Right ventricle myocardium inferior (tissue), 1 donor: Measurements from ENCODE around the gene GPR158. TPM values are rescaled to one million over a fixed set of nuclear protein-coding genes. Genes with fewer than 3 reads are reported as not detected.

Experiments
- ATAC-seq: fragments of 200-7000 bp; cut with Tn5 transposase; one replicate; pipeline ENCODE4 v1.9.1; 2020; ENCODE audit warnings: mild to moderate bottlenecking, moderate library complexity
- DNase-seq: peaks from one replicate; pipeline ENCODE4 v3.0.0; 2021; ENCODE audit errors: missing footprints
- intact Hi-C: fragments of 100-400 bp; cut with DNase I; formaldehyde crosslinking; loops from one replicate; pipeline ENCODE4 v1.11.0; 2022
- total RNA-seq: library from RNA; stranded (reverse); fragmentation: NEBNext Ultra II Directional; extraction: Animal tissue kit (Norgen Biotek cat#: 25700); gene quantifications from one replicate; pipeline ENCODE4 v1.2.1, GENCODE V29; 2021
- donor health status: DM: no; HTN: yes; CAD: no; lungs with severe emphysema.

Gene GPR158
- total RNA-seq, 1 donor from 2014 or later: not detected

DNA sequence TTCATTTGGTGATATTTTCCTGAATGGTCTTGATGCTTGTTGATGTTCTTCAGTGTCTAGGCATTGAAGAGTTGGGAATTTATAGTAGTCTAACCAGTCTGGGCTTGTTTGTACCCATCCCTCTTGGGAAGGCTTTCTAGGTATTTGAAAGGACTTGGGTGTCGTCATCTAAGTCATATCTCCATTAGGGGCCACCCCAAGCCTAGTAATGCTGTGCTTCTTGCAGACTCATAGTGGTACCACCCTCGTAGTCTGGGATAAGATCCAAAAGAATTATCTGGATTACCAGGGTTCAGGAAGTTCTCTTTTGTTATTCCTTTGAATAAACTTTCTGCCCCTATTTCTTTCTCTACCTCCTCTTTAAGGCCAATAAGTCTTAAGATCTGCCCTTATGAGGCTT is 439.9 kb downstream of the GPR158 start:
- intact Hi-C loops: no loop called here
- no peak for DNase-seq
- no peak for ATAC-seq

DNA sequence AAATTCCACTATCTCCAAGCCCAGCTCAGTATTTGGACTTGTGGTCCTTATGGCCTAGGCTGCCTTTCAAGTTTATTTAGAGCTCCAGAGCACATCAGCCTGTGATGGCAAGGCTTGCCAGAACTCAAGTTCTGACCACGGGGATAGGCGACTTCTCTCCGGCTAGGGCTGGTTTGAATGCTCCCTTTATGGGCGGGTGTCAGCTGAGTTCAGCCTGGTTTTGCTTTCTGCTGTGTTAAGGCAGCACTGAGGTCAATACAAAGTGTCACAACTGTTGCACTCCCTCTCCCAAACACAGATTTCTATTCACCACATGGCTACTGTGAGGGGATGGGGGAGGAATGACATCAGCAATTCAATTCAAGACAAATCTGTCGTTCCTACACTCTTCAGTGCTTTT is 441.1 kb downstream of the GPR158 start:
- ATAC-seq (no peak), DNase-seq (no peak)
- intact Hi-C loops: no loop called here

DNA sequence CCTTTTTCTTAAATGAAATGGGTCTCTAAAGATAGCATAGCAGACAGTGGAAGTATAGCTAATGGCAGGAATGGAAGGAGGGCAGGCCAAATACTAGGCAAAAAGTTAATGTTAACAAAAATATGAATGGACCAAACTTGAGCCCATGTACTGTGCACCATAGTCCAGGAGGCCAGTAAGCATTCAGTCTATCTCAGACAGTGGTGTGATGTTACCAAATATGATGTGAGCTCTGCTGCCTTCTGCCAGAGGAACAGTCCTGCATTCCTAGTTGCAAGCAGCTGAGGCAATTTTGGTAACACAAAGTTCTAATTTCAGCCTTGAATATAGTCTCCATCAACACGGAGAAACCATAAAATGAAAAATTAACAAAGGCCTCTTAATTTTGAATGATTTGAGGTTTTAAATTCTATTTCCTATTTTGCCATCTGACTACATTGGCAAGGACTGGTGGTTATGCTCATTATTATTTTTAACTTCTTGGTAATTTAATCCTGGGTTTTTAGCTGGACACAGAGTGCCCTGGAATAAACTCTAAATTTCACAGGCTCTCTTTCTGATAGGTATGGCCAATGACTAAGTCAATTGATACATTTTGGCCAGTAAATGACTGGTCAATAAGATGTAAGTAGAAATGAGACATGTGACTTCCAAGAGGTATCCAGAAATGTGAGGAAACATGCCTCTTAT is 442.2 kb downstream of the GPR158 start:
- no peak for DNase-seq
- intact Hi-C loops: no loop called here
- ATAC-seq: no peak

DNA sequence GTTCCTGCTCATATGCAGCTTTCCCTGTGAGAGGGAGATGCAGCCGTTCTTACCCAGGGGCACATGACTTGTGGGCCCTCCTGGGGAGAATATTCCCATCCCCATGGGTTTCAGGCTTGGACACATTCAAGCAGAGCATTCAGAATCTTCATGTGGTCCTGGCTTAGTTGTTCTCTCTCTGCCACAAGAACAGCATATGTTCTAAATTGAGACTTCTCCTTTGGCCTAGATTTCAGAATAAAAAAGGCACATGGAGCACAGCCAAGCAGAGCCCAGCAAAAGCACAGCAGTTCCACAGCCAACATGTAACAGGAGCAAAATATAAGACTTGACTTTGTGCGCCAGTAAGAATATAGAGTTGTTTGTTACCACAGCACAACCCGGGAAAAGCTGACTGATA is 452.8 kb downstream of the GPR158 start:
- intact Hi-C loops: no loop called here
- ATAC-seq (no peak), DNase-seq (no peak)

GRCh38 chr10:25629333-25629732 is 454.5 kb downstream of the GPR158 start:
- intact Hi-C loops: no loop called here
- no peak for DNase-seq
- no peak for ATAC-seq

DNA sequence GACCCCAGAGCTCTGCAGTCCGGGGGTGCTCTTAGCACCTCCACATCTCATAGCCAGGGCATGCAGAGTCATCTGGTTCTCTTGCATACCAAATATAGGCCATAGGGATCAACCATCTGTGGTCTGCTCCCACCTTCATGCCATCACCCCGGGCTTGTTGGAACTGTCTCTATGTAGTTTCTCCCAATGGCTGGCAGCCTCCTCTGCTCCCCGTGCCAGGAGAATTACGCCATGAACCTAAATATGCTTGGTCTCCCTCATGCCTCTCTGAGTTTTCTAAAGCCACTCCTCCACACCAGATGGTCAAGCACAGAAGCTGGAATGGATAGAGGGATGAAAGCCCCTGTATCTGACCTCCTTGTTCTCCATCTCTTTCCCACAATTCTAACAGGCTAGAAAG is 456.7 kb downstream of the GPR158 start:
- ATAC-seq (no peak), DNase-seq (no peak)
- intact Hi-C loops: no loop called here

- DNase-seq (no peak), ATAC-seq (no peak)
- intact Hi-C loops: no loop called here
Observed at GRCh38 chr10:25632802-25633201, 458.0 kb downstream of the GPR158 start.

- ATAC-seq: no peak
- no peak for DNase-seq
- intact Hi-C loops: no loop called here
Observed at GRCh38 chr10:25633542-25633941, 458.7 kb downstream of the GPR158 start.

DNA sequence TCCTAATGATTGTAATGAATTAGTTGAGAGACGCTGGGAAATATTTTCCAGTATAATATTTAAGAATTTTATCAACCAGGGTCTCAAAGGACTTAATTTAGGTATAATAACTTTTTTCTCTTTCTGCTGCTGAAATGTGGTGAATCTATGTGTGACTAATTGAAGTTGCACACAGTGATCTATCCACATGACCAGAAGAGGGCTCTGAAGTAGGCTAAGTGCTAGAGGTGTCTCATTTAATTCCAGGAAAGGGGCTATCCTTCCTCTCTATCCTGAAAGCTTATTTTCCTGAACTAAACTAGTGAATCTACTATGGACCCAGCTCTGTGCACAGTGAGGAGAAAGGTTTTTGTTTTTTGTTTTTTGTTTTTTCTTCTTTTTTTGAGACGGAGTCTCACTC is 464.8 kb downstream of the GPR158 start:
- DNase-seq (no peak), ATAC-seq (no peak)
- intact Hi-C loops: no loop called here

DNA sequence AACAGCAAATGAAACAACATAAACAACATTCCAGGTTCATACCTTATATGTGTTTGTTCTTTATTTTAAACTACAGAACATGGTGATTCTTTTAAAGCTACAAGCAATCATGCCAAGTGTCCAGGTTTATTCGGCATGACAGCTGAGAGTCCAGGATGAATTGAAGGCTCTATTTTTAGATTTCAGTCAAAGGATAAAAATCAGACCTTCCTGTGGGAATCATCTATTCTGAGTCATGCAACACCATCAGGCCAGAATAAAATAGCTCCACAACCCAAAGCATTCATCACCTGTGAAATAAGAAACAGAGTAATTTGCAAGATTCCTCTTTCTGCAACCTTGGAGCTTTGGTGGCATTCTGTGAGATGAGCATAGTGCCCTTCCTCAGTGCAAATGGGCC is 466.8 kb downstream of the GPR158 start:
- no peak for ATAC-seq
- intact Hi-C loops: no loop called here
- DNase-seq: no peak

DNA sequence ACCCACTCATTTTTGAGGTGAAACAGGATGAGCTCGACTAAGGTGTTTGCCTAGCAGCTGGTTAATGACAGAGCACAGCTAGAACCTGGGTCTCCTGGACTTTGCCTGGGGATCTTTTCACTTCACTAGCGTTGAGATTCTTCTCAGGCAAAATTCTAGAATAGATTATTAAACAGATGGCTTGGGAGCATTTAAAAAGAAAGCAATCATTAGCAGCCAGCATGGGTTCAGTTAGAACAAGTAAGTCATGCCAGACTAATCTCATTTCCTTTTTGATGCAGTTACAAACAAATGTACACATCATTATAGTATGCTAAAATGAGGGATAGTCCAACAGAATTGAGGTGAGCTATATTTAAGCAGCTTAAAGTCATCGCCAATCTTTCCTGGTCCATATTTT is 467.9 kb downstream of the GPR158 start:
- ATAC-seq (no peak), DNase-seq (no peak)
- intact Hi-C loops: no loop called here

DNA sequence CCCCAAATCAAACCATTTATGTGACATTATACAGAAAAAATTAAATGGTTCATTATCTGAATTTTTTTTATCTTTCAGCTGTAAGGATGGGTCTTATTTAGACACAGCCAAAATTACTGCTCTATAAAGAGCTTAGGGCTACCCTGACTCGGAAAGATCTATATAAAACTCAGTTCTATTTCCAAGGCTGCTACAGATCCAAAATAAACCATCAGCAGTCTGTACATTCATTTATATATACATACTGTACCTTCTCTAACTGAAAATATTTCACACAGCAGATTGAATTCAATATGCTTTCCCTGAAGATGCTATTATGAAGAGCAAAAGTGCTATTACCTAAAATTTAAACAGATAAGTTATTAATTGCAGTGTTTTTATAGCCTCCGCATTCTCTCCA is 471.6 kb downstream of the GPR158 start:
- ATAC-seq: no peak
- intact Hi-C loops: no loop called here
- DNase-seq: no peak

DNA sequence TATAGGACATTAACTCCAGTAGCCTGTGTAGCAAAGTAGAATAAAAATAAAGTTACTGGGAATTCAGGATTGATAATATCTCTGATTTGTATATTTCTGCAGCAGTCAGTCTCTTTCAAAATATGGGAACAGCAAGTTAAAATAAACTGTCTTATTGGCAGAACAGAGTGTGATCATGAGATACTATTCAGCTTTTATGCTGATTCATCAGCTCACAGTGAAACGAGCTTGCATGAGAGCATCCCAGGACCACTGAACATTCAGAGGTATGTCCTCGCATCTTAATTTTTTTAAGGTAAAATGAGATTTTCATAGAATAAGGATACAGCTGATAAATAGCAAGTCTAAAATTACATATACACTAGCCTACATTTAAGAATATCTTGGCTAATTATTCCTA is 476.7 kb downstream of the GPR158 start:
- intact Hi-C loops: no loop called here
- DNase-seq: no peak

More for the DNA sequence above, 476.7 kb downstream of the GPR158 start:
- ATAC-seq: no peak

Other genes starting within 250 kb of the GPR158 start
- gene PRTFDC1, start 222.4 kb upstream of the GPR158 start, total RNA-seq: 7.1 TPM
- not detected for gene ENKUR, start 158.8 kb upstream of the GPR158 start, total RNA-seq
- 6.5 TPM for gene THNSL1, start 158.4 kb upstream of the GPR158 start, total RNA-seq